T47D (cell line): ENCODE measurements around the gene CDH2.

Source experiments
- DNase-seq, 2 experiments: peaks; one replicate each; pipeline versions ENCODE4 v3.0.0 to v3.0.0-alpha.2; 2011 to 2012; ENCODE audit warnings: low read depth in 1 of 2, low spot score in 1 of 2
- JUND ChIP-seq: IDR thresholded peaks from 2 replicates; pipeline ENCODE4 v1.6.1; 2012; ENCODE audit warnings: low read depth
- in situ Hi-C: cut with HindIII; loops from 2 replicates; pipeline ENCODE4 v1.10.0; 2016; ENCODE audit warnings: low sequenced_read_pairs, low pct_unique_long_range_greater_than_20kb

The CDH2 gene

DNA sequence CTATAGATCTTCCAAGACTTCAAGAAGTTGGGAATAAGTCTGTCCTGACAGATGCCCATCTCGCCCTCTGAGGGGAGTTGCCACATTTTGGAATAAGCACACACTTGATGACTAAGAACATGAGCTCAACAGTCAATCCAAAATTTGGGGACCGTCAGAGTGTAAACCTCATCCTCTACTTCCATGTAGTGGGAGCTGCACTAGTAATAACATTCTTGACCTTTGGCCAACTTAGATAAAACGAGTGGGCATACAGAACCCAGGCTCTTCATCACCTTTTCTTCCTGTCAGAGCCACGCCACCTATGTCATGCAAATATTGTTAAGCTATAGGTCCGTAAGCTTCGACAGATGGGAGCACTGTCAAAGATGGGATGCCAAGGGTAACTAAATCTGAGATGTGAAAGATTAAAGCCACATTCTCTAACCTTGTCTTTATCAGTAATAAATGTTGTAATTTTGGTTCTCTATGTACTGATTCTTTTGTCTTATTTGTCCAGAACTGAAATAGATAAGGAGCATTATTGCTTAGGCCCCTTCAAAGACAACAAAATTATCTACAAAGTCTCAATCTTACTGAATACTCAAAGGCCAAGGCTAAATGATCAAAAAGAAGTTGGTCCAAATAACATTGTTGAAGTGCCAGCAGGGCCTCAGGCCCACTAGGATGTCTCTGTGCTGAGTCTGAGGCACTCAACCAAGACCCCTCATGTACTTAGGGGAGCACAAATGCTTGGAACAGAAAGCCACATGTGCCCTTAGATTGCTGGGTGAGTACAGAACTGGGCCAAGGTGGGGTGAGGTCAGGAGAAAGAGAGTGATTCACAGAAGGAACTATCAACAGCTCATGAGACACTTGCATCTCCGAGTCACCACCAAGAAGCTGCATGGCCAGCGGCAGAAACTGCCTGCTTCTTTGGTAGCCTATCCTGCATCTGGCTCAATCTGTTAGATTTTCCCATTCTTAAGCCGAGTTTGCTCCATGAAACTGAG, 15.0 kb downstream of the CDH2 start:
- no peak for TF ChIP-seq JUND
- no peak for DNase-seq
- in situ Hi-C loops, result no loop called here

DNA sequence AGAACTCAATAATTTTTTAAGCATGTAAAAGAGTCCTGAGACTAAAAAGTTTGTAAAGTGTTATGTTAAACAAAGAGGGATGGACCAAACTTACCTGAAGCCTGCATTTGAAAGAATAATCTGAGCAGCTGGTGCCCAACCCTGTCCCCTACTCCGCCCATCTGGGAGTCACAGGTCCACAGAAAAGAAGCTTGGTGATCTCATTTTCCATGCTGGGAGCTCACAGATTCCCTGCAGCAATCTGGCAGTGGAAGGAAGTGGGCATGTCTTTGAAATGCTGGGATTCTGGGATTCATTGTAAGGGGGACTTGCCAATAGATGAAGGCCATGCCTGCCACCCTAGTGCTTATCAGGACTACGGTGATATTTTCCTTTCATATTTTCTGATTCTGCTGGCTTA, 17.9 kb downstream of the CDH2 start:
- in situ Hi-C loops, result no loop called here
- DNase-seq, result no peak
- no peak for TF ChIP-seq JUND

GRCh38 chr18:28158083-28158581, 18.8 kb downstream of the CDH2 start:
- TF ChIP-seq JUND, result no peak
- in situ Hi-C loops, result no loop called here
- no peak for DNase-seq

DNA sequence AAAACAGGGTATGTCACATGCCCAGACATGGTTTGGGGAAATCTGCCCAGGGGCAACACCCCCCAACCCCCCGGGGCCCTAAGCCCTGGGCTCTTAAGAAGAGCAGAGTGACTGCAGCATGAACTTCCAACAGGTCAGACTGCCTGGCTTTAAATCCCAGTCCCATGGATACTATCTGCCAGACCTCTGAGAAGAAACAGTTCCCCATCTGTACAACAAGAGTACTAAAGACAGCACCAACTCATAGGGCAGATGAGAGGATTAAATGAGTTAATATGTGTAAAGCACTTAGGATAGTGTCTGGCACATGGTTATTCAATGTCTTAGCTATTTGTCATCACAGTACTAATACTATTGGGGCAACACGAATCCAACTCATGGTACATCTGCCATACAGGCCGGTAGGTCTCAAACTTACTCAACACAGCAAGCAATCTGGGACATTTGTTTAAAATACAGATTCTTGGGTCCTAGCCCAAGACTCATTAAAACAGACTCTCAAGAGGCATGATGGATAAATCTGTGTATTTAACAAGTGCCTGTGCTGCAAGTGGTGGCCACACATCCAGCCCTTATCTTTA, 23.4 kb downstream of the CDH2 start:
- no peak for TF ChIP-seq JUND
- in situ Hi-C loops, result no loop called here
- no peak for DNase-seq

DNA sequence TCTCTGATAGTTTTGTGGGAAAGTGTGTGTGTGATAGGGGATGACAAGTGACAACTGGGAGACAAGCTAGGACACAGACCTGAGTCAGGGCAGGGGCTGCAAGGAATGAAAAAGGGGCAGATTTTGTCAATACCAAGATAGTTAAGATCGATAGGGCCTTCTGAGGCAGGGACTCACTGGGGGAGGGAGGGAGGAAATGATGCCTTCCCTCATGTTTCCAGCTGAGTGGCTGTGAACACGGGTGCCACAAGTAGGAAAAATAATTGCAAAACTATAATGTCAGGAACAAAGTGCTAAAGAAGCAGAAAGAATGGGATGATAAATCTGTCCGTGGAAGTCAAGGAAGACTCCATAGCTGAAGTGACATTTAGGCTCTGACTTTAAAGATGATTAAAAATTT, 24.2 kb downstream of the CDH2 start:
- no peak for TF ChIP-seq JUND
- DNase-seq, result no peak
- in situ Hi-C loops, result no loop called here

GRCh38 chr18:28152354-28152753, 24.6 kb downstream of the CDH2 start:
- TF ChIP-seq JUND, result no peak
- no peak for DNase-seq
- in situ Hi-C loops, result no loop called here

DNA sequence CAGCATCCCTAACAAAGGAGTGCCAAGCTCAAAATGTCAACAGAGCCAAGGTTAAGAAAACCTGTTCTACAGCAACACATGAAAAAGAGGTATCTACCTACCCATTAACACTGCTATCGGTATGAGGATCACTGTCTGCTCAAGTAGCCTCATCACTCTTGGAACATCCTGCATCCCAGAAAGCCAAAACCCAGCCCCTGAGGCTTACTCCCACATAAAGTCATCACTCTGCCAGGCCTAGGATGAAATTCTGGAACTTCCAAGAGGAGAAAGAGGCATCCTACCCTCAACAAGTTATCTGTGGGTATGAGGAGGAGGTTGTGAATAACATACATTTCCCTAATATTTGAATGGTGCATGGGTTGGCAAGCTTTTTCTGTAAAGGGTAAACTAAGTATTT, 25.5 kb downstream of the CDH2 start:
- DNase-seq, result no peak
- in situ Hi-C loops, result no loop called here
- no peak for TF ChIP-seq JUND

DNA sequence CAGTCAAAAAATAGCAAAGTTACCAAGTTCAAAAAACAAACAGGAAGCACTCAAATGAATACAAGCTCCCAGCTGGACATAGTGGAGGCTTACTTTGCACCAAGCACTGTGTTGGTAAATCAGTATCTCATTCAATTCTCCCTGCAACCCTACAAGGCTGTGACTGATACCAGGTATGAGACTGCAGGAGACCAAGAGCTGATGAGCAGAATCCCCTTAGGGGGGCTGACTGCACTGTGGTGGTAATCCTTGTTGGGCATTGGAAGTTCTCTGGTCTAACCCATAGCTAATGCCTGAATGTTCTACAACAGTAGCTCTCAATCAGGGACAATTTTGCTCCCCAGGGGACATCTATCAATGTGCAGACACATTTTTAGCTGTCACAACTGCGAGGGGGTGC, 26.0 kb downstream of the CDH2 start:
- DNase-seq, result no peak
- TF ChIP-seq JUND, result no peak
- in situ Hi-C loops, result no loop called here

- DNase-seq, result no peak
- in situ Hi-C loops, result no loop called here
- no peak for TF ChIP-seq JUND
Measured at GRCh38 chr18:28149810-28150420, 27.0 kb downstream of the CDH2 start.

GRCh38 chr18:28147674-28148171, 29.2 kb downstream of the CDH2 start:
- TF ChIP-seq JUND, result no peak
- in situ Hi-C loops, result no loop called here
- DNase-seq, result no peak

DNA sequence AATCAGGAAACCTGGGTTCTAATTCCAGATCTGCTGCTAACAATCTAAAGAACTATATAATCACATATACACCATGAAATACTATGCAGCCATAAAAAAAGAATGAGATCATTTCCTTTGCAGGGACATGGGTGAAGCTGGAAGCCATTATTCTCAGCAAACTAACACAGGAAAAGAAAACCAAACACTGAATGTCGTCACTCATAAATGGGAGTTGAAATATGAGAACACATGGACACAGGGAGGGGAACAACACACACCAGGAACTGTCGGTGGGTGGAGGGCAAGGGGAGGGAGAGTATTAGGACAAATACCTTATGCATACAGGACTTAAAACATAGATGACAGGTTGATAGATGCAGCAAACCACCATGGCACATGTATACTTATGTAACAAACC, 33.2 kb downstream of the CDH2 start:
- no peak for TF ChIP-seq JUND
- no peak for DNase-seq
- in situ Hi-C loops, result no loop called here

DNA sequence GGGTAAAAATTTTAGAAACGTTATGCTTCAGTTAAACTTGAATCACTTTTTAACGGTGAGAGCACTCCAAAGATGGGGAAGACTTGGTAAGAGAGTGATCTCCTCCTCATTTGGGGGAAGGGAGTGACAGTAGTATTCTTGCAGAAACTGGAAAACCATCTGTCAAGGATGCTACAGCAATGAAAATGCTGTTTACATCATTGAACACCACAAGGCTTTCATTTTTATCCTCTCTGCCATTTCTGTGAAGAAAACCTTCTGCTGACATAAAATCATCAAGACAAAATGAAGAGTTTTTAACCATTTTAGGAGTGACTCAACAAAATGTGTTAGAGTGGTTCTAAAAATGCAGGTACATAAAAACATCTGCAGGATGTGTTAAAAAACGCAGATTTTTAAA, 38.1 kb downstream of the CDH2 start:
- TF ChIP-seq JUND, result no peak
- no peak for DNase-seq
- in situ Hi-C loops, result no loop called here

GRCh38 chr18:28136071-28136470, 40.9 kb downstream of the CDH2 start:
- no peak for DNase-seq
- no peak for TF ChIP-seq JUND
- in situ Hi-C loops, result no loop called here
